NCI-H345 (cell line): ENCODE data around the gene FNBP1L.

Source experiments
- DNase-seq: peaks from one replicate; lab custom pipeline; 2025; lab: John Stamatoyannopoulos, UW

Gene FNBP1L

DNA sequence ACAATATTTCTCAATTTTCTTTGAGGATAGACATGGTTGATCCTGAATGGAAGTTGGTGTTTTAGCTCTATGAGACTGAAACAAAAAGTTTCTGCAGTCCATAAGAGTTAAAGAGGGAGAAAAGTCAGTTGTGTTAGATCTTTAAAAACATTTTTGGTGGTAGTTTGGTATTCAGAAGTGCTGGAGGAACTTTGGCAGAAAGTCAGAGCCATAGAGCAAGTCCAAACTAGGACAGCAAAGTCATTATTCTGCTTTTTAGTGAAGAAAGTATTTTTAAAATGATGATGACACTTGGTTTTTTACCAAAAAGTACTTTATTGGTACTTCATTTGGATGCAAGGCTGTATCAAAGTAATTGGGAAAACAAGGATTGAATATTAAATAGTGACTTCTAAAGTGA is 41.8 kb downstream of the FNBP1L start:
- DNase-seq, result no peak

DNA sequence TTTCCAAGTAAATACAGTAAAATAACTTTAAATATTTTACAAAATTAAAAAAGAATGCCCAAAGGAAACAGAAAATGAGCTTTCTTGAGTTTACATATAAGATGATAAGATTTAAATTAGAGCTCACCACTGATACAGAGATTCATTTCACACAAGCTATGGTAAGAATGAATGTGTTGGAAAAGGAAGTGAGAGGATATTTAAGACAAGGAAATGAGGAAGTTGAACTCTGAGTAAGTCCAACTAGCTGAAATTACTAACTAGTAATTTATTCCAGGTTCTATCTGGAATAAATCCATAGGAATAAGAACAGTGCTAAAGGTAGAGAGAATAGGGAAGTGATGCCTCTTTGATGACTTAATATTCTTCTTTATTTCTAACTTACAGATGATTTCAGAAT is 42.4 kb downstream of the FNBP1L start:
- no peak for DNase-seq

DNA sequence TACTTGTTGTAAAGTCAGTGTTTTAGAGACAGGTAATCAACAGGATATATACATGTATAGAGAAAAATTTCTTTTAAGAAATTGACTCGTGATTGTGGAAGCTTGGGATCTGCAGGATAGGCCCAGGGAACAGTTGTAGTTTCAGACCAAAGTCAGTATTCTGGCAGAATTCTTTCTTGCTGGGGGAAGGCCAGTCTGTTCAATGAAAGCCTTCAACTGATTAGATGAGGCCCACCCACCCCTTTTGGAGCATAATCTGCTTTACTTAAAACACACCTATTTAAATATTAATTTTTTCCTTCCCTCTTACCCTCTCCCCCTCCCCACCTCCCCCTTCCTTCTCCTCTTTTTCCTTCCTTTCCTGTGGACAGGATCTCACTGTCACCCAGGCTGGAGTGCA is 48.0 kb downstream of the FNBP1L start:
- DNase-seq, result no peak

DNA sequence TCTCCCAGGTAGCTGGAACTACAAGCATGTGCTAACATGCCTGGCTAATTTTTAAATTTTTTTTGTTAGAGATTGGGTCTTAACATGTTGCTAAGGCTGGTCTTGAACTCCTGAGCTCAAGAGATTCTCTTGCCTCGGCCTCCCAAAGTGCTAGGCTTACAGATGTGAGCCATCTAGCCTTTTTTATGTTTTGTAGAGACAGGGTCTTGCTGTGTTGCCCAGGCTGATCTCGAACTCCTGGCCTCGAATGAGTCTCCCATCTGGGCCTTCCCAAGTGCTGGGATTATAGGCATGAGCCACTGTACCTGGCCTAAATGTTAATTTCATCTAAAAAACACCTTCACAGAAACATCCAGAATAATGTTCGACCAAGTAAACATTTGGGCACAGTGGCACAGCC is 48.6 kb downstream of the FNBP1L start:
- DNase-seq, result no peak

DNA sequence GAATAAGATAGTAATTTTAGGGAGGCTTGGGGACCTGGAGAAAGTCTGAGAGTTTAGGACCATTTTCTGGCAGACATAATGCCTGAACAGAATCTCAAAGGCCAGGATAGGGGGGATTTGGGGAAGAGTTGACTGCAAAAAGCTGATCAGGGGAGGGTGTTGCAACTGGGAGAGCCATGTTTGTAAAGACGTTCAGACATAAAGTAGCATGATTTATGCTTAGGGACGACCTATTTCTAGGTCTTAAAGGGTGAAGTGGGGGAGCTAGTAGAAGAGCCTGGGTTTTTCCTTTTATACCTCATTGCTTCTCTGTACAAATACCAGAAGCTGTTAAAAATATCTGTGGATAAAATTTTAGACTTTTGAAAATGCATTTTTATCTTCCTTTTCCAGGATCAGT is 51.2 kb downstream of the FNBP1L start:
- no peak for DNase-seq

DNA sequence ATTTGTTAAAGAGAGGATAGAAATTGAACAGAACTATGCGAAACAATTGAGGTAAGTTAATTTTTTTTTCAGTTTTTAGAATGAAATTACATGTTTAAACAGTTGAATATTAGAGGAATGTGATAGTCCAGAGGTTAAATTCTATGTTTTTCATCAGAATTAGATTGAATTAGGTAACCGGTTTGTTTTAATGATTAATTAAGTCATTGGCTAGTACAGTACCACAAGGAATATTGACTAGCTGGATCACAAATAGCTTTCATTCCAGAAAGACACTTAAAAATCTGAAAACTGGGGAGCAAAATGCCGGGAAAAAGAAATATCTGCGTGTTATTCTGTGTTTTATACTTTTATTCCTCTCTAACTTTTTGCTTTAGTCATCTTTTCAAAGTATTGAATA is 51.6 kb downstream of the FNBP1L start:
- no peak for DNase-seq

DNA sequence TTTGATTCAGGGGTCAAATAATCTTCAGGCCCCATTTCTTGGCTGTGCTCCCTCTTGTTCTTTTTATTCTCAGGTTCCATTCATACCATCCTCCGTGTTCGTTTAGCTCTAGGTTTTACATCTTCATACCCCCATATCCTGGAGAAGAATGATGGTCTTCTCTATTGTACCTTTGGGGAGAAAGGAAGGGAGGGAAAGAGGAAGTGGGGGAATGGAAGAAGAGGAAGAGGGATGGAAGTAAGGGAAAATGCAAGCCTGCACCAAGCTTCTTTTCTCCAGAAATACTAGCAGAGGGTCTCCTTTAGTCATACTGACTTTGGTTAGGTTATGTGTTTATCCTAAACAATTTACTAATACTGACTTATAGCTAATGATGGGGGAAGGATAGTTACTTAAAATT is 52.4 kb downstream of the FNBP1L start:
- DNase-seq, result no peak

DNA sequence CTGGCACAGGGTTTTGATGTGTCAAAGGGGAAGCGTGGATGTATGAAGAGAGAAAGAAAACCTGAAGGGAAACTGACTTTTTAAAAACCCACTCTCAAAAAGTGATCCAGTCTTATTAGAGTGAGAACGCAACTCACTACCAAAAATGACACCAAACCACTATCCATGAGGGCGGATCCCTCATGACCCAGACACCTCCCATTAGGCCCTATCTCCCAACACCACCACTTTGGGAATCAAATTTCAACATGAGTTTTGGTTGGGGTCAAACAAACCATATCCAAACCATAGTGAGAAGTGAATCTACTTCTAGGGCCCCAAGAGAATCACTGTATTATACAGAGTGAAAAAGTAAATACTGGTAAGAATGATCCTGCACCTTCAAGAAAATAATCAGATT is 53.5 kb downstream of the FNBP1L start:
- no peak for DNase-seq

DNA sequence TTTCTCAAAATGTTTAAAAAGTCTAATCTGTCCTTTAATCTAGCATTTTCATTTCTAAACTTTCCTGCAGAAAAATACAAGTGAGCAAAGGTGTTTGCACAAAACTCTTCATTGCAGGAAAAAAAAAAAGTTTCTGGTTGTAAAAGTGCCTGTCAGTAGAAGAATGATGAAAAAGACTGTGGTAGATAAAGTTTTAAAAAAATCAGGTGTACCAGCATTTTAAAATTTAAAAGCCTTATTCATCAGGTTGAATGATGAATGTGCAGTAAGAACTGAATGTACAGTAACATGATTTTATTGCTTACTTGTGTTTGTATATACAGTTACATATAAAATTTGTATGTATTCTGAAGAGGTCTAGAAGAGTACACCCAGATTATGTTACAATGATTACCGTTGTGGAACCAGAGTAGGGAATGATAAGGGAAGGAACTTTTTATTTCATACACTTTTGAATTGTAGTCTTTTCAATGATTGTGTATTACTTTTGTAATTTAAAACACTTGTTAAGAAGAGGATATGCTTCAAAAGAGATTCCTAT is 54.0 kb downstream of the FNBP1L start:
- DNase-seq, result no peak

DNA sequence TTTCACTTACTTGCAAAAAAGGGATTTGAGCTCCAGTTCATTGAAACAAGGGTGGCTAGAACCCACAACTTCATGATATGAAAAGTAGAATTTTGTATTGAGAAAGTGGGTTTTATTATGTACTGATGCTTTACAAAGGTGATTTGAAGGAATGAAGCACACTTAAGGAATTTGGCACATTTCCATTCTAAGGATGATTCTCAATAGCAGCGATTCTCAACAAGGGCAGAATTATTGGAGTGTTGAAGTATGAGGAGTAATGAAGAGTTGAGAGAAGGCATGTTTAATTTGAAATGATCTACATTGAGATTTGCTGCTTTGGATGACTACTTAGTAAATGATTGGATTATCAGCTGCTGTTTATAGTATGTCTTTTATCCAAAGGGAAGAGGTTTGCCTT is 54.7 kb downstream of the FNBP1L start:
- no peak for DNase-seq

DNA sequence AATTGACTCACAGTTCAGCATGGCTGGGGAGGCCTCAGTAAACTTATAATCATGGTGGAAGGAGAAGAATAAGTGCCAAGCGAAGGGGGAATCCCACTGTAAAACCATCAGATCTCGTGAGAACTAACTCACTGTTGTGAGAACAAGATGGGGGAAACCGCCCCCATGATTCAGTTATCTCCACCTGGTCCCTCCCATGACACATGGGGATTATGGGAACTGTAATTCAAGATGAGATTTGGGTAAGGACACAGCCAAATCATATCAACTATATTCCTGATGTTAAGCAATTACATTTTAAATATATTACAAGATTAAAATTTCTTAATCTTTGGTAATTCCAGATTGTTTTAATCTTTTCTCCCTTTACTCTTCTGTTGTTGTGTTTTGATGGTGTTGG is 55.2 kb downstream of the FNBP1L start:
- no peak for DNase-seq

DNA sequence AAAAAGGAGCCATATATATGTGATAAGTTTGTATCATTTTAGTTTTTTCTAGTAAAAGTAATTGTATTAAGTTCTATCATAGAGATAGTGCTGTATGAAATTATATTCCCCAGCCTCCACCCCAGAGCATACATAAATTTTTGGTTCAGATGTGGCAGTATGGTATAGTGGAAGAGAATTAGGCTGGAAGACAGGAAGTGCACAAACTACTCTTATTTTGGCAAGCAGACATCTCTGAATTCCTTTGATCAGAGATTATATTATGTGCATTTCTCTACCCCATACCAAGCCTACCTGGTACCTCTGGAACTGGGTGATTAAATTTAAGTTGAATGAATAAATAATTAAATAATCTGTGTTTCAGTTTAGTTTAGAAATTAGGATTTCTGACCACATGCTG is 55.9 kb downstream of the FNBP1L start:
- DNase-seq, result no peak

DNA sequence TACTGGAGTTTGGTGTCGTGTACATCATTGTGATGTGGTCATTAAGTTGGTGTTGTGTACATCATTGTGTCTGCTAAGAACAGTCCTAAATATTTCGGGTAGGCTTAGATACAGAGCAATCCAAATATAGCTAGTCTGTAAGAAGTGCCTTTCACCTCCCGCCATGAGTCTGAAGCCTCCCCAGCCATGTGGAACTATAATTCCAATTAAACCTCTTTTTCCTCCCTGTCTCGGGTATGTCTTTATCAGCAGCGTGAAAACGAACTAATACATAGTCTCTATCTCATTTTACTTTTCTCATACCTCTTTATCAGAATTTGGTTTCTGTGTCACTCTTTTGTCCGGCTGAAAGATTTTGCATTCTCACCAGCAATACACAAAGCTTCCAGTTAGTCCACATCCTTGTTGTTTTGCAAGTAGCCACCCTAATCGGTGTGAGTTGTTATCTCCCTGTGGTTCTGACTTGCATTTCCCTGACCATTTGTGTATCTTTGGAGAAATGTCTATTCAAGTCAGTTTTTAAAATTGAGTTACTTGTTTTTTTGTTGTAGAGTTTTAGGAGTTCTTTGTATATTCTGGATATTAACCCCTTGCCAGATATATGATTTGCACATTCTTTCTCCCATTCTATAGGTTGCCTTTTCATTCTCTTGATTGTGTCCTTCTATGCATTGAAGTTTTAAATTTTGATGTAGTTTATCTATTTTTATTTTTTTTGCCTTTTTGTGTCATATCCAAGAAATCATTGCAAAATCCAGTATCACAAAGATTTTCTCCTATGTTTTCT is 56.5 kb downstream of the FNBP1L start:
- DNase-seq, result no peak

DNA sequence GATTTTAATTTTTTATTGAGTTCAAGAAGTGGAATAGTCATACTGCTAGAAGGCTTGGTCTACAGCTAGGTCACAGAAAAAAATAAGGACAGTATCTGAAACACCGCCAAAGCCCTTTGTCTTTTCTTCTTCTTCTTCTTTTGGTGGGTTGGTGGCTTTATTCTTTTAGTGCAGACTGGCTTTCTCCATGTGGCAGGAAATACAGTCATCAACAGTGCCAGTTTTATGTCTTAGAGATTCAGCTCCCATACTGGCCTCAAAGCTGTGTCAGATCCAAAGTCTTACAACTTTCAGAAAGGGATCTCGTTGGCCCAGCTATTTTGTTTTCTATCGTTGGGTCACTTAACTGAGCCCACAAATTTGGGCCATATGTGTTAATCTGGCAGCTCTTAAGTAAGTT is 58.2 kb downstream of the FNBP1L start:
- no peak for DNase-seq

DNA sequence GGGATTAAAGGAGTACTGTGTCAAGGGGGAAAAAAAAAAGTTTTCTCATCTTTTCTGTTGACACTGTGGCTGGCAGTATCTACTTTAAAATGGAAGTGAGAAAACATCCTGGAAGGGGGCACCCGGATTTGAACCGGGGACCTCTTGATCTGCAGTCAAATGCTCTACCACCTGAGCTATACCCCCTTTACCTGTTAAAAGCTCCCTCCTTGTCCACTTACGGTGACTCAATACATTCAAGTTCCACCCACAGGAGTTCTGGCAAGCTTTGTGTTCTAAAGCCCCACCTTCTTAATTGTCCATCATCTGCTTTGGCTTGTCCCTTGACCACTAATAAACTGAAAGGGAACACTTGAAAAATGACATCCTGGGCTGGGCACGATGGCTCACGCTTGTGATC is 68.2 kb downstream of the FNBP1L start:
- no peak for DNase-seq

DNA sequence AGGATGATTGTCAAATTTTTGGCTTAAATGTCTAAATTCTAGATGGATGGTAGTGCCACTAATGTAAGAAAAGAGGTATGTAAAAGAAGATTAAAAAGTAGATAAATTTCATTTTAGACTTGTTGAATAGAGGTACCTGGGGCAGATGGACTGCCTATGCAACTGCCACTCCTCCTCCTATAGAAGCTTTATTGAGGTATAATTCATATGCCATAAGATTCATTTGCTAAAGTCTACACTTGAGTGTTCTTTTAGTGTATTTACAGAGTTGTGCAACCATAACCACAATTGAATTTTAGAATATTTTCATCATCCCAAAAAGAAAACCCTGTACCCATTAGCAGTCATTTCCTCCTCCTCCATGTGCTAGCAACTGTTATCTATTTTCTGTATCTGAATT is 70.6 kb downstream of the FNBP1L start:
- no peak for DNase-seq

DNA sequence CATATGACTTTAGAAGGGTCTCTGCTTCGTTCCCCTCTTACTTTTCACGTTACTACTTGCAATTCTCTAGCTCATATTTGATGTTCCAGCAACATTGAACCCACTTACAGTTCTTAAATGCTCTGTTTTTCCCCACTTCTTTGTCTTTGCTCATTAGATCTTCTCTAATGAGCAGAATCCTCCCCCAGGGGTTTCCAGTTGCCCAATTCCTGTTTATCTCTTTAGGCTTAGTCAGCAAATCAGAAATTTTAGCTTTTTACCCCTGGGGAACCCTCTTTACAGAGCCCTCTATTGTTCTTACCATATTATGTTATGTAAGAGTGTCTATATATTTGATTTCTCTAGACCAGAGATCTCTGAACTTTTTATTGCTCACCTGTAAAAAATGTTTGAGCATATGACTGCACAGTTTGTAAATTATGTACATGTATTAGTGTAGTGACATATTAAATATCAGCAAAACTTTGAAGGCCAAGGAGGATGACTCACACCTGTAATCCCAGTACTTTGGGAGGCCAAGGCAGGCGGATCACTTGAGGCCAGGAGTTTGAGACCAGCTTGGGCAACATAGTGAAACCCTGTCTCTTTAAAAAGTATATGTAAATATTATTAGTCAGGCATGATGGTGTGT is 71.4 kb downstream of the FNBP1L start:
- DNase-seq, result no peak

DNA sequence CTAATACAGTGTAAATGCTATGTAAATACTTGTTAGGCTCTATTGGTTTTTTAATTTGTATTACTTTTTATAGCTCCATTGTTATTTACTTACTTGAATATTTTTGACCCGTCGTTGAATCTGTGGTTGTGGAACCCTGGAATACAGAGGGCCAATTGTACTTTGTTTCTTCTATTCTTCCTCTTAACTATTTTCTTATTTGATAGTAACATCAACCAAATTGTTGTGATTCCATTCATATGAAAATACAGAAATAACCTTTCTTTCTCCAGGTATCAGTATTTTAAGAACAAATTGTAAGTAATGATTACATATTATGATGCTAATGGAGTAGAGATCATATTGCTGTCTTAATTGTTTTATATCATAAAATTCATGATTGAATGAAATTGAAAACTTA is 73.7 kb downstream of the FNBP1L start:
- no peak for DNase-seq

DNA sequence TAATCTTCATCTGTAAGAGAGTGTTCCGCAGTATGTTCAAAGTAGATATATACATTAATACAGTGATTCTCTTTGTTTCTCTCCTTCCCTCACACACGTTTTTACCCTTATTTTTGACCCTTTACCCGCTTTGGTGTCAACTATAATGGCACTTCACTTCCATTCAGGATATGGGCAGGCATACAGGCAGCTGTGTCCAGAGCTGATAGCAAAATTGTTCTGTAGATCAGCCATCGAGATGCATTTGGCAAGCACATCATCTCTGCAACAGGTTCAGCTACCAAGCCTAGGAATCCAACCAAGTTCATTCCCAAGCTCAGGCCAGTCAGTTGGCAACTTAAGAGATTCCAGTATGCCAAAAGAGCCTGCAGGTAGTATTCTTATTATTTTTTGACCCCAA is 74.8 kb downstream of the FNBP1L start:
- DNase-seq, result no peak

DNA sequence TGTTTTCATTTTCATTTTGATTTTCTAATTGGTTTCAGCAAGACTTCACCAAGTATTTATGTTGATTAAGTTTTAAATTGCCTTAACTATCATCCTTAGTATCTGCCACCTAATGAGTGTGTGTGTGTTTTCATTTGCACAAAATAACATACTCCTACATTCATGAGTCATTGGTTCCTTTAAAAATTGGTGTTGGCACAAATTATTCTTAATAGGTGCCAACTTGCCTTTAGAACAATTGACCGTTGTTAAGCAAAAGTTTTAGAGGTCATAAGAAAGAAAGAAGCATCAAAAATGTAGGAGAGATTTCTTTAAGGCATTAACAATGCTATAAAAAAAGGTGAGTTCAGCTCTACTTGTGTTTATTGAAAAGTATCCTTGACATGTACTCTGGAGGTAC is 77.5 kb downstream of the FNBP1L start:
- no peak for DNase-seq

DNA sequence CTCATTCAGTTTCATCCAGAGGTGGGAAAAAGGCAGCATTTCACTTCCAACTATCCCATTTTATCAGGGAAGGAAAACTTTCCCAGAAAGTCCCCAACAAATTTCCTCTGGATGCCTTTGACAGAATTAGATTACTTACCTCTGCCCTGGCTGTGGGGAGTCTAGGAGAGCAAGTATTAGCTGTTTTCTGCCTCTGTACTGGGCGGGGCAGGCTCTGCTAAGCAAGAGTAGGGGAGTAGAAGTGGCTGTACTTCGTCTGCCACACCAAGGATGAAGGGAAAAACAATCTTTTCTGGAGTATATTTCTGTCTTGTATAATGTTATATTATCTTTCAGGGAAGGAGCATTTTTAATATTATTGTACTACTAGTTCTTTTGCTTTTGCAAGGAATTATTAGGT is 78.5 kb downstream of the FNBP1L start:
- no peak for DNase-seq

DNA sequence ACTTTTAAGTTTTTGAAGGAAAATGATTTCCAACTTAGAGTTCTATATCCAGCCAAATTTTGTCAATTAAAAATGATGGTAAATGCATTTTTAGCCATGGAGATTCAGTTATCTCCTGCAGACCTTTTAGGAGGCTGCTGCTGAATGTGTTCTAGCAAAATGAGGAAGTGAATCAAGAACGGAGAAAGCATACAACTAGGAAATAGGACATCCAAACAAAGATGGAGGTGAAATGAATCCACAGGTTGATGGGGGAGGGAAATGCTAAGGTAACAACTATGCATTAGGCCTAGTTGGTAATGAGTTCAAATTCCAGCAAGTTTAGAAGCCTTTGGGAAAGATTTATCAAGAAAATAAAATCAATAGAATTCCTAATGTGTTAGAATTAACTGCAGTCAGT is 80.5 kb downstream of the FNBP1L start:
- DNase-seq, result no peak

DNA sequence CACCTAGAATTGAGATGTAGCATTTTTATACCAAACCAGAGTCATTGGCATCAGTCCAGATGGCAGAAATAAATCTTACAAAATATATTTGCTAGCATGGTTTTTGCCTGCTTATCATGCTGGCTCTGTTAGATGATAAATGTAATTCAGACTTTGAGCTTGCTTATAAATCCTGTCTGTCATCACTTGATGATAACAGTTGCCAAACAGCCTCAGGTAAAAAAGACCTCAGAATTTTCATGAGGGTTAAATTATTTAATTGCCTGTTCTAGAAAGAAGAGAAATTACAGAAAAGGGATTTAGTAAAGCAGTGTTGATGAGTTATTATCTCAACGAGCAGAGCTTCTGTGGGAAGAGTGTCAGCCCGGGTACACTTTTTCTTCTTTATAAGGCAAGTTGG is 83.3 kb downstream of the FNBP1L start:
- DNase-seq, result no peak
